RKO (cell line): ENCODE measurements around the gene ISOC2.
"Not testable (repeated sequence)": the region's sequence is repeated elsewhere in the genome, so short reads cannot be mapped to it uniquely, and the experiment has no call there.

ENCODE experiments used
- DNase-seq: peaks from one replicate; pipeline ENCODE4 v3.0.0-alpha.2; 2016; ENCODE audit warnings: low spot score

ISOC2 gene

GRCh38 chr19:55457683-55458457, 3.6 kb downstream of the ISOC2 start:
- no peak for DNase-seq

GRCh38 chr19:55456347-55456746, 5.1 kb downstream of the ISOC2 start:
- DNase-seq, result no peak

- no peak for DNase-seq
Measured at GRCh38 chr19:55455576-55456235, 5.7 kb downstream of the ISOC2 start.

DNA sequence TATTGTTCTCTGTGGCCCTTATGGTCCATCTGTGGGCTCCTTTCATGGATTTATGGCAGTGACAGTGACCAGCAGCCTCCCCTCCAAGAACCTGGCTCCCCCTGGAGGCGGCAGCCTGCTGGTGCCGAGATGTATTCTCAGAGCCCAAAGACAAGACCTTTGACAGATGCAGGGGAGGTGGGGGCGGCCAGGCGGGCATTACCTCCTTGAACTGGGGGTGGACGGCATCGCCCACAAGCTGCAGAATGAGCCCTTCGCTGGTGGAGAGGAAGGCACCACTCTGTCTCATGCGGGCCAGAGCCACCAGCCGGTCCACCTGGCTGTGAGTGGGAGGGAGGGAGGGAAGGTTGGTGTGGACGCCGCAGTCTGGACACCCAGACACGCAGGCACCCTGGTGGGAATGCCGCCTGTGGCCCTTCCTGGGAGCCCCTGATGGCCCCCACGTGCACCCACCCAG, 6.6 kb downstream of the ISOC2 start:
- peak; percentile 57 for DNase-seq

DNA sequence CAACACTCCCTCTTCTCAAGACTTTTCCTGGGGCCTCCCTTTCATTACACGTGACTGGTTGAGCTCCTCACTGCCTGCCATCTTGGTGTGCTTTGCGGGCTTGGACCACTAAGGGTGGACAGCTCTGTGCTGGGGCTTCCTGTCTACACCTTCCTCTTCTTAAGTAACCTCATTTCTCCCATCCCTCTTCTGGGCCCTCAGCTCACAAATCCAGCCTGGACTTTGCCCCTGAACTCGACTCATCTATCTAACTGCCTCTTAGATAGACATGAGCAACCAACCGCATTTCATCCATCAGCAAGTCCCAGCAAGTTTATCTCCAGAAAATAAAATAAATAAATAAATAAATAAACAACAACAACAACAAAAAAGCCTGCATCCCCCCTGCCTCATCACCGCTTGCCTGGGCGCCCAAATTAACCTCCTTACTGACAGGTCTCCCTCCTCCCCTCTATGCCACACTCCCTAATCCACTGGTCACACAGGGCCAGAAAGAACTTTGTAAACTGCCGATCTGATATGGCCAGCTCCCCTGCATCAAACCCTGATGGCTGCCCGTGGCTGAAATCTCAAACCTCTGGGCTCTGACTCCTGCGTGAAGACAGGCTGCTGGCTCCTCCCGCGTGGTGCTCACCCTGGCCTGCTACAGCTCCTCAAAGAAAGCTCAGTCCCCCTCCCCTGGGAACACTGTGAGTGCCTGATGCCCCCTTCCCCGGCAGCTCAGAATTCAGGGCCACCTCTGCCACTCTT, 7.8 kb downstream of the ISOC2 start:
- DNase-seq, result no peak

DNA sequence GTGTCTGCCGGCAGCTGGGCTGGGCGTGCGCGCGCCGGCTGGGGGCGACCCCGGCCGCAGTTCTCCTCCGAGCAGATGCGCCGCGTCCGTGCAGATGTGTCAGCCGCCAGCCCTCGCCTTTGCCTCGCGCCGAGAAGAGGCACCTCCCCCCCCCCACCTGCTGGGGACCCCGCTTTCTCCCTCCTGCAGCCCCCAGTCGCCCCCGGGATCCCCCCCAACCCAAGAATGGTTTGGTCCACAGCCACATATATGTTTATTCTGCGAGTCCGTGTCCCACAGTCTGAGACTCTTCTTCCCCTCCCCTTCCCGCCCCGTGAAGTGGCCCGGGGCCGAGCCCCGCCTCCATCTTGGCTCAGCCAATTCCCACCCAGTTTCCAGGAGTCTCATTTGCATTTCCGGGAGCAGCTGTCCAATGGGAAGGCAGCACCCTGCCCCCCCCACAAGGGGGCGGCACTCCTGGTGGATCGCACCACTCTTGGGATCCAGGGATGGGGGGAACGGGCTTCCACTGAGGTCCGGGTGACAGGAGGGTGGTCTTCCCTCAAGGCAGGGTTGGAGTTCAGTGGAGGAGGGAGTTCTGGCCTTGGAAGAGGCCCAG, 8.6 kb downstream of the ISOC2 start:
- DNase-seq, result peak; percentile 73

DNA sequence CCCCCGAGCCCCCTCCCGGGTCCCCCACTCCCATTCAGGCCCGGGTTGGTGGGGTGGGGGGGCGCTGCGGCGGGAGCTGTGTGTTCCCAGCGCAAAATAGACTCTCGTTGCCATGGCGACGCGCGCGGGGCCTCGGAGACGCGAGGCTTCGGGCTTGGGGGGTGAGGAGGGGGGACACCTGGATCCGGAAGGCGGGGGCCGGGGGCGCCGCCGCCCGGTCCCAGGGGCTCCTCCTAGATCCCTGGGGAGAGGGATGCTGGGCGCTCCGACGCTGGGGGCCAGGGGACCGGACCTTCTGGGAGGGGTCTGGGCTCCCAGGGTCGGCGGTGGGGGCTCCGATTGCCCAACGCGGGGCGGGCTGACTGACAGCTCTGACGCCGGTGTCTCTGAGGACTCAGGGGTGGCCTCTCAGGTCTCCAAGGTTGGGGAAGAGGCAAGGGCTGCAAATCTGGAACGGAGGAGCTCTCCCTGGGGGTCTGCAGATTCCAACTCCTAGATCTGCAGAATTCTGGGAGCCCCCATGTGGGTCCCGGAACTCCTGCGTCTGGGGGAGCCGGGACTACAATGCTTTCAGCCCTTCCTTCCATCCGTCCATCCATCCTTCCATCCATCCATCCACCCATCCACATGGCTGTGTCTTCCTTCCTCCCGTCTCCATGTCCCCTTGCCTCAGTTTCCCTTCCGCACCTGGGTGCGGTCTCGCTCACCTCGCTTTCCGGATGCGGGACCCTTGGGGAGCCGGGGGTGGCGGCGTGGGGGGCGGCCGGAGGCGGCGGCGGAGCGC, 9.3 kb downstream of the ISOC2 start:
- no peak for DNase-seq

DNA sequence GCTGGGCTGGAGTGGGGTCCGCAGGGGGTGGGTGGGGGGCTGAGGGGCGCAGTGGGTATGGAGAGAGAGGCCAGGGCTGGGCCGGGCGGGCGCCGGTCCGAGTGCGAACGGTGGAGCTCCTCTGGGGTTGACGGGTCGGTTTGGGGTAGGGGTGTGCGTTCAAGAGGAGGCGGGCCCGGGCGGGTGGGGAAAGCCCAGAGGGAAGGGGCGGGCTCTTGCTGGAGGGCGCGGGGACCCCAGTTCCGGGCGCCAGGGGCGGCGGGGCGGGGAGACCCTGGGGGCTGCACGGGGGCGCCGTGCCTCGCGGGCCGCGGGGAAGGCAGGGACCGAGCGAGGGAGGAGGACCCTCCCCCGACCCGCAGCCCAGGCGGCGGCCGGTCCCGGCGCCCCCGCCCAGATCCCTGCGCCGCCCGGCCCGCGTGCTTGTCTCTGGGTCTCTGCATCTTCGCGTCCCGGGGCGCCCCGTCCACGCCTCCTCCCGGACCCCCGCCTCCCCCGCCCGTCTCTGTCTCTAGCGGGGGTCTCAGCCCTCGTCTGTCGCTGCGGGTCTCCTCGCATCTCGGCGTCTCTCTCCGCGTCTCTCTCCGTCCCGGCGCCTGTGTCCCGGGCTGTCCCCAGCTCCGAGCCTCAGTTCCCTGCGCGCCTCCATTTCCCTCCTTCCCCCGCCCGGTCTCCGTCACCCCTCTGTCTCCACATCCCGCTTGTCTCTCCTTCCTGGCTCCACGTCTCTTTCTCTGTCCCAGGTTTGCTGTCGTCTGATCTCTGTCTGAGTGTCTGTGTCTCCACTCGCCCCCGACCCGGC, 10.1 kb downstream of the ISOC2 start:
- no peak for DNase-seq

DNA sequence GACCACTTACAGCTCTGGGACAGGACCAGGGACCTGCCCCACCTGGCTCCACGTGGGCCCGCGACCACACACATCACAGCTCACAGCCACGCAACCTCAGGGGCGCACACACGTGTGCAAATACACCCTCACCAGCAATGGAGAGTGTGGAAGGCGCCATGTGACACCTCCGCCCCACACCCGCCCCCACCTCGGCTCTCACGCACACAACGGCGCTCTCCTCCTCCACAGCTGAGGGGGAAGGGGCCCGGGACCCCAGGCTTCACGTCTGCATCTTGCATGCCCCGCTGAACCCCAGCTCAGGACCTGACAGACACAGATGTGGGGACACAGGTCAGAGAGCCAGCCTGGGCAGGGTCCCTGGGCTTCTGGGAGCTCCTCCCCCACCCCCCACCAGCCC, 12.0 kb downstream of the ISOC2 start:
- DNase-seq, result no peak

- DNase-seq, result not testable (repeated sequence)
Measured at GRCh38 chr19:55448175-55448490, 13.3 kb downstream of the ISOC2 start.

GRCh38 chr19:55447421-55448174, 13.8 kb downstream of the ISOC2 start:
- peak; percentile 54 for DNase-seq

DNA sequence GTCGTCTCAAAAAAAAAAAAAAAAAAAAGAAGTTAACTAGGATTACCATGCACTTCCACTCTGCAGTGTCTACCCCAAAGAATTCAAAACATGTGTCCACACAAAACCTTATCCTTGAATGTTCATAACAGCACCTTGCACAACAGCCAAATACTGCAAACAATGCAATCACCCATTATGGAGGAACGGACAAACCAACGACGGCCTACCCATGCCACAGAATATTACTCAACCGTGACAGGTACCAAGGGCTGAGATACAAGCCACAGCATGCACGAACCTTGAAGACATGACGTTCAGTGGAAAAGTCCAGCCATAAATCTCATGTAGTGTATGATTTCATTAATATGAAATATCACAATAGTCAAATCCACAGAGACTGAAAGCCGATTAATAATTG, 15.4 kb downstream of the ISOC2 start:
- no peak for DNase-seq

- DNase-seq, result no peak
Measured at GRCh38 chr19:55444646-55445045, 16.8 kb downstream of the ISOC2 start.

GRCh38 chr19:55443824-55444480, 17.5 kb downstream of the ISOC2 start:
- no peak for DNase-seq

- no peak for DNase-seq
Measured at GRCh38 chr19:55443045-55443823, 18.2 kb downstream of the ISOC2 start, which contains the start of gene SHISA7. Gene SHISA7 (minus strand): TSS chr19:55443300. CDS start chr19:55442863, 437 bp downstream.

GRCh38 chr19:55442372-55442961, 19.0 kb downstream of the ISOC2 start:
- no peak for DNase-seq

DNA sequence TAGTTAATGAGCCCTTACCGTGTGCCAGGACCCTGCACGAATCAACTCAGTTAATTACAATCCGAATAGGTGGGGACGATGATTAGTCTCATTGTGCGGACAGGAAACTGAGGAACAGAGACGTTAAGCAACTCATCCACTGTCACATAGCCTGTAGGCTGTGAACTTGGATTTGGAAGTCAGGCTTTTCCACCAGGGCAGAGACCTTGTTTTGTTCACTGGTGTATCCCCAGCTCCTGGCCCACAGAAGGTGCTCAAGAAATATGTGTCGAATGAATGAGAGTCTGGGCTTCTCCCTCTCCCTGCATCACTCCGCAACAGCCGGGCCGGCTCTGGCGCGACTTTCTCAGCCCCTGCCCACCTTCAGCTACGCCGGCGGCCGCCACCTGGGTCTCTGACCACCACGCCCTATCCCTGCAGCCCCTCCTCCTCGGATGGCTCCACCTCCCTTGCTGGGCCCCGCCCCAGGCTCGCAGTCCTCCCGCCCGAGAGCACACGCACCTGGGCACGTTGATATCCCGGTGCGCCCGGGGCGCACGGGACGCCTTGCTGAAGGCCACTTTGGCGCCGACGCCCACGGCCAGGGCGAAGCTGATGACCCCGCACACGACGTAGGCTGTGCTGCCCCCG, 19.6 kb downstream of the ISOC2 start:
- no peak for DNase-seq

DNA sequence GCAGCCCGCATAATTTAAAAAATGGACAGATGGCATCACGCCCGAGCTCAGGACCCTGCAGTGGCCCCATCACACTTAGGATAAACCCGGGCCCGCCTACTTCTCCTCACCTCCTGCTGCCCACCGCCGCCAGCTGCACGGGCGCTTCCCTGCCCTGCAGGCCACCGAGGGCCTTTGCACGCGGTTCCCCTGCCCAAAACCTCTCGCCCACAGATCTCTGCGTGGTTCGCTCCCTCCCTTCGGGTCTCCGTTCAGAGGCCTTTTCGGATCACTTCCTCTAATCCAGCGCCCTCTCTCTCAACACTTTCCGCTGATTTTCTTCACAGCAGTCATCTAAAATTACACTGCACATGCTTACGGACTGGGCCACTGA, 20.1 kb downstream of the ISOC2 start:
- DNase-seq, result no peak
